ENCODE measurements around the gene PHF21A. TPM values are rescaled to one million over a fixed set of nuclear protein-coding genes. Genes with fewer than 3 reads are reported as not detected.

Gene PHF21A
- total and polyA plus RNA-seq, 2 of the 8 experiments (the other 6 are each of a cell fraction or from before 2014, with no cell fraction given): 17.6 to 40.3 TPM

- no peak for TF ChIP-seq ATF2 (IDR thresholded peaks at IDR 0.05; ENCODE audit: low read length)
- TF ChIP-seq HDAC6 (IDR thresholded peaks at IDR 0.05; ENCODE audit: low read depth, low read length): no peak
- TF ChIP-seq EZH2 (IDR thresholded peaks at IDR 0.05; ENCODE audit: low read depth, low read length, severe bottlenecking): no peak
- no peak for TF ChIP-seq SIRT6 (IDR thresholded peaks at IDR 0.05; ENCODE audit: low read length)
- TF ChIP-seq POLR2AphosphoS5 (IDR thresholded peaks at IDR 0.05; ENCODE audit: low read depth, low read length): no peak; the same call in 1 of the 2 replicates
- TF ChIP-seq CHD7 (IDR thresholded peaks at IDR 0.05; ENCODE audit: insufficient replicate concordance, low read length): no peak
Observed at GRCh38 chr11:45907911-45908370, 213.3 kb downstream of the PHF21A start (continued).
